Liver (tissue), 9 donors: ENCODE measurements around the gene UGT1A6. TPM values are rescaled to one million over a fixed set of nuclear protein-coding genes. Genes with fewer than 3 reads are reported as not detected.

Experiments
- DNase-seq: peaks from one replicate; pipeline ENCODE4 v3.0.0-alpha.2; 2017; ENCODE audit warnings: low spot score
- H3K27ac ChIP-seq, 2 donors: one replicate each; pipeline ENCODE4 v1.7.0; 2013; ENCODE audit warnings: inconsistent platforms in 2 of 2, low read length in 2 of 2, control low read depth in 1 of 2, low read depth in 1 of 2, mild to moderate bottlenecking in 1 of 2
- H3K27me3 ChIP-seq, 4 donors: one replicate each; pipeline versions ENCODE4 v1.6.1 to v1.7.0; 2013; ENCODE audit warnings: low read length in 3 of 4, inconsistent platforms in 1 of 4, mild to moderate bottlenecking in 1 of 4, moderate library complexity in 1 of 4; ENCODE audit not compliant: control insufficient read depth in 4 of 4, insufficient read depth in 4 of 4
- H3K36me3 ChIP-seq, 4 donors: one replicate each; pipeline versions ENCODE4 v1.6.1 to v1.7.0; 2013; ENCODE audit warnings: low read length in 3 of 4, mild to moderate bottlenecking in 3 of 4, low read depth in 1 of 4, moderate library complexity in 1 of 4; ENCODE audit not compliant: control insufficient read depth in 4 of 4, insufficient read depth in 3 of 4
- H3K4me1 ChIP-seq, 4 donors: one replicate each; pipeline versions ENCODE4 v1.6.1 to v1.7.0; 2013; ENCODE audit warnings: low read length in 3 of 4, mild to moderate bottlenecking in 3 of 4, moderate library complexity in 1 of 4; ENCODE audit not compliant: control insufficient read depth in 4 of 4, insufficient read depth in 4 of 4
- H3K4me3 ChIP-seq, 3 donors: one replicate each; pipeline versions ENCODE4 v1.6.1 to v1.7.0; 2013; ENCODE audit warnings: low read length in 3 of 3, control low read depth in 1 of 3, low read depth in 1 of 3, mild to moderate bottlenecking in 1 of 3
- H3K9ac ChIP-seq, 2 donors: one replicate each; pipeline ENCODE4 v1.7.0; 2013; ENCODE audit warnings: low read length in 2 of 2, mild to moderate bottlenecking in 2 of 2, moderate library complexity in 2 of 2, control low read depth in 1 of 2, low read depth in 1 of 2
- H3K9me3 ChIP-seq, 4 donors: one replicate each; pipeline versions ENCODE4 v1.6.1 to v1.7.0; 2013; ENCODE audit warnings: low read length in 3 of 4; ENCODE audit not compliant: control insufficient read depth in 4 of 4
- CTCF ChIP-seq: fragments of 150-350 bp; IDR thresholded peaks from 2 replicates; pipeline ENCODE4 v1.5.1; 2017; ENCODE audit warnings: improper control_type of control experiment, low read depth, low read length; ENCODE audit not compliant: missing input control
- EGR1 ChIP-seq, 2 donors: IDR thresholded peaks; 2 replicates each; pipeline ENCODE4 v1.6.1; 2016 to 2018; ENCODE audit warnings: antibody characterized with exemption in 2 of 2, low read depth in 2 of 2
- FOXA2 ChIP-seq: IDR thresholded peaks from 2 replicates; pipeline ENCODE4 v1.6.1; 2016; ENCODE audit warnings: antibody characterized with exemption
- HNF4A ChIP-seq, 2 donors: conservative IDR thresholded peaks; 2 replicates each; pipeline ENCODE4 v1.6.1; 2016; ENCODE audit warnings: antibody characterized with exemption in 2 of 2, mild to moderate bottlenecking in 2 of 2
- HNF4G ChIP-seq: IDR thresholded peaks from 2 replicates; pipeline ENCODE4 v1.6.1; 2016; ENCODE audit warnings: antibody characterized with exemption
- JUND ChIP-seq, 2 donors: IDR thresholded peaks; 2 replicates each; pipeline ENCODE4 v1.6.1; 2016; ENCODE audit warnings: antibody characterized with exemption in 2 of 2
- MAX ChIP-seq: IDR thresholded peaks from 2 replicates; pipeline ENCODE4 v1.6.1; 2016; ENCODE audit warnings: antibody characterized with exemption
- RAD21 ChIP-seq, 2 donors: IDR thresholded peaks; 2 replicates each; pipeline ENCODE4 v1.6.1; 2016; ENCODE audit warnings: antibody characterized with exemption in 2 of 2, mild to moderate bottlenecking in 2 of 2
- REST ChIP-seq: IDR thresholded peaks from 2 replicates; pipeline ENCODE4 v1.6.1; 2016; ENCODE audit warnings: antibody characterized with exemption, mild to moderate bottlenecking
- RXRA ChIP-seq, 2 donors: IDR thresholded peaks; 2 replicates each; pipeline ENCODE4 v1.6.1; 2017 to 2018; ENCODE audit warnings: antibody characterized with exemption in 2 of 2, mild to moderate bottlenecking in 1 of 2
- SP1 ChIP-seq: IDR thresholded peaks from 2 replicates; pipeline ENCODE4 v1.6.1; 2018; ENCODE audit warnings: antibody characterized with exemption, mild to moderate bottlenecking
- TAF1 ChIP-seq: conservative IDR thresholded peaks from 2 replicates; pipeline ENCODE4 v1.6.1; 2016; ENCODE audit warnings: antibody characterized with exemption, mild to moderate bottlenecking
- YY1 ChIP-seq: IDR thresholded peaks from 2 replicates; pipeline ENCODE4 v1.6.1; 2016; ENCODE audit warnings: antibody characterized with exemption, mild to moderate bottlenecking
- ZBTB33 ChIP-seq: IDR thresholded peaks from 2 replicates; pipeline ENCODE4 v1.6.1; 2016; ENCODE audit warnings: antibody characterized with exemption
- WGBS: extraction: QIAGEN DNeasy Blood & Tissue Kit; methylation state at CpG from one replicate; pipeline ENCODE4 v1.1.7; 2013; 5-methylcytosine and 5-hydroxymethylcytosine counted together
- polyA plus RNA-seq, 2 donors: library from polyadenylated mRNA; stranded (reverse) in 1 of 2; unstranded in 1 of 2; fragments of 200-250 nt in 1 of 2; fragments of >200 nt in 1 of 2; fragmentation: Nextera tagmentation in 1 of 2; extraction: Ambion mirVana in 1 of 2; gene quantifications; one replicate each; pipeline versions ENCODE4 v1.2.1 to v1.2.3, GENCODE V29; 2013 to 2015
- total RNA-seq, 2 donors: library from RNA; depleted of rRNA; stranded (reverse); fragments of >200 nt; gene quantifications; one replicate each; pipeline ENCODE4 v1.2.3, GENCODE V29; 2014
- donor health status: healthy.
- donor health status: healthy.
- donor health status: healthy.
- donor health status: healthy.
- donor health status: healthy.

The UGT1A6 gene
- total and polyA plus RNA-seq, 4 donors, result 33.4 to 103 (median 46.5) TPM; not detected in 1

GRCh38 chr2:233663911-233664310 lies 28.8 kb upstream of the UGT1A6 start:
- DNase-seq, result no peak
- H3K4me3 ChIP-seq, result no peak overlapping the region
- WGBS, result 58% methylated on average over 1 of the region's 1 CpG

More at GRCh38 chr2:233663911-233664310, 28.8 kb upstream of the UGT1A6 start:
- TF ChIP-seq EGR1 (IDR thresholded peaks at IDR 0.05; ENCODE audit: low read depth in 2 of 2) (no peak), ZBTB33 (no peak), YY1 (no peak), SP1 (no peak), CTCF (no peak), JUND (IDR thresholded peaks at IDR 0.05) (no peak), RAD21 (IDR thresholded peaks at IDR 0.05) (no peak), HNF4A (conservative IDR thresholded peaks at IDR 0.05) (no peak), FOXA2 (no peak), HNF4G (no peak), RXRA (IDR thresholded peaks at IDR 0.05) (no peak), MAX (no peak), REST (no peak), TAF1 (no peak)
- no peak overlapping the region for H3K9ac ChIP-seq
- no peak overlapping the region for H3K27ac ChIP-seq
- H3K4me1 ChIP-seq, result peaks cover 0 to 16% (median 7%) of the 10 kb centered on the region in 4 donors
- no peaks in the 10 kb centered on the region for H3K27me3 ChIP-seq
- H3K9me3 ChIP-seq, result no peaks in the 10 kb centered on the region
- H3K36me3 ChIP-seq, result no peaks in the 10 kb centered on the region
